H1 (cell line): ENCODE data around the gene TLE1. TPM values are rescaled to one million over a fixed set of nuclear protein-coding genes. Genes with fewer than 3 reads are reported as not detected.

Experiments used
- CTCF ChIA-PET: fragments of 300-600 bp; sonication (Branson Sonifier 250); formaldehyde crosslinking; loops from one replicate; lab custom pipeline; 2021; ENCODE audit not compliant: partially characterized antibody; lab: Charles Lee
- POLR2A ChIA-PET: fragments of 300-600 bp; sonication (Branson Sonifier 250); formaldehyde crosslinking; loops from one replicate; lab custom pipeline; 2021; ENCODE audit warnings: inconsistent platforms; ENCODE audit not compliant: partially characterized antibody; lab: Charles Lee
- DNase-seq, 2 experiments: peaks; one replicate each; pipeline versions ENCODE4 v3.0.0 to v3.0.0-alpha.2; 2010 to 2022; ENCODE audit warnings: low spot score in 2 of 2, low read depth in 1 of 2, mixed read lengths in 1 of 2
- FAIRE-seq: peaks from 2 replicates; lab custom pipeline; 2011; peaks lifted over from hg19 to GRCh38; lab: Jason Lieb, UNC
- H2AFZ ChIP-seq: 2 replicates; pipeline ENCODE4 v1.8.1; 2012; ENCODE audit warnings: low read length, inconsistent platforms
- H2AK5ac ChIP-seq: 2 replicates; pipeline ENCODE4 v1.6.1; 2013; ENCODE audit warnings: low read depth, low read length
- H2BK120ac ChIP-seq: replicated peaks from 2 replicates; pipeline ENCODE3; 2013; ENCODE audit warnings: low read depth, low read length, inconsistent platforms
- H2BK12ac ChIP-seq: 2 replicates; pipeline ENCODE4 v1.6.1; 2013; ENCODE audit warnings: low read depth, low read length
- H2BK15ac ChIP-seq: 2 replicates; pipeline ENCODE4 v1.6.1; 2013; ENCODE audit warnings: low read length
- H2BK20ac ChIP-seq: 2 replicates; pipeline ENCODE4 v1.6.1; 2013; ENCODE audit warnings: low read length
- H2BK5ac ChIP-seq: 2 replicates; pipeline ENCODE4 v1.6.1; 2013; ENCODE audit warnings: low read depth, low read length
- H3K14ac ChIP-seq: 2 replicates; pipeline ENCODE4 v1.6.1; 2013; ENCODE audit warnings: inconsistent platforms; ENCODE audit not compliant: insufficient read length
- H3K18ac ChIP-seq: 2 replicates; pipeline ENCODE4 v1.6.1; 2013; ENCODE audit warnings: low read length; ENCODE audit errors: extremely low read depth
- H3K23ac ChIP-seq: 2 replicates; pipeline ENCODE4 v1.6.1; 2013; ENCODE audit warnings: inconsistent platforms; ENCODE audit not compliant: insufficient read length
- H3K23me2 ChIP-seq: 2 replicates; pipeline ENCODE4 v1.6.1; 2013; ENCODE audit warnings: low read depth, low read length
- H3K27ac ChIP-seq: 2 replicates; pipeline ENCODE4 v1.6.1; 2011; ENCODE audit warnings: low read depth, low read length, inconsistent platforms
- H3K27me3 ChIP-seq, 4 experiments: replicated peaks in 1 of 4; 1 replicate in 1 of 4; 2 replicates in 3 of 4; pipeline versions ENCODE4 v1.6.1 to v1.8.1; 2011 to 2013; ENCODE audit warnings: low read length in 3 of 4, mild to moderate bottlenecking in 3 of 4, inconsistent platforms in 2 of 4, mixed read lengths in 2 of 4, moderate library complexity in 1 of 4; ENCODE audit not compliant: control insufficient read depth in 3 of 4, insufficient read depth in 3 of 4; ENCODE audit errors: extremely low read depth in 1 of 4
- H3K36me3 ChIP-seq, 4 experiments: 2 replicates each; pipeline versions ENCODE4 v1.6.1 to v1.8.1; 2011 to 2013; ENCODE audit warnings: mild to moderate bottlenecking in 4 of 4, low read length in 3 of 4, moderate library complexity in 2 of 4, control low read depth in 1 of 4, inconsistent platforms in 1 of 4; ENCODE audit not compliant: insufficient read depth in 4 of 4, control insufficient read depth in 2 of 4
- H3K4ac ChIP-seq: replicated peaks from 2 replicates; pipeline ENCODE3; 2013; ENCODE audit warnings: low read length, low read depth, mixed read lengths, inconsistent platforms; ENCODE audit not compliant: insufficient read length
- H3K4me1 ChIP-seq, 4 experiments: replicated peaks in 1 of 4; 1 replicate in 1 of 4; 2 replicates in 3 of 4; pipeline versions ENCODE4 v1.6.1 to v1.8.1; 2011 to 2013; ENCODE audit warnings: low read length in 3 of 4, inconsistent platforms in 2 of 4, mixed read lengths in 1 of 4; ENCODE audit not compliant: insufficient read depth in 4 of 4, control insufficient read depth in 3 of 4
- H3K4me2 ChIP-seq, 2 experiments: 2 replicates each; pipeline versions ENCODE4 v1.6.1 to v1.8.1; 2011 to 2013; ENCODE audit warnings: low read depth in 2 of 2, low read length in 2 of 2, control low read depth in 1 of 2, inconsistent platforms in 1 of 2, mild to moderate bottlenecking in 1 of 2; ENCODE audit not compliant: insufficient read depth in 1 of 2
- H3K4me3 ChIP-seq, 4 experiments: fragments of 200-600, 300-600 bp in 1 of 4; sonication (generic), shearing (Covaris generic), sonication (Bioruptor Twin) in 1 of 4; 2 replicates each; pipeline versions ENCODE4 v1.5.1 to v1.8.1; 2011 to 2016; ENCODE audit warnings: low read length in 4 of 4, low read depth in 3 of 4, control low read depth in 2 of 4, inconsistent platforms in 2 of 4, mild to moderate bottlenecking in 2 of 4, mixed read lengths in 1 of 4, moderate library complexity in 1 of 4; ENCODE audit not compliant: insufficient read depth in 2 of 4; ENCODE audit errors: extremely low read depth in 1 of 4
- H3K56ac ChIP-seq: replicated peaks from 2 replicates; pipeline ENCODE3; 2013; ENCODE audit warnings: low read depth, mild to moderate bottlenecking, mixed read lengths, low read length, inconsistent platforms; ENCODE audit not compliant: insufficient read length
- H3K79me1 ChIP-seq: 2 replicates; pipeline ENCODE4 v1.6.1; 2013; ENCODE audit warnings: low read depth, low read length, control low read depth
- H3K79me2 ChIP-seq, 2 experiments: 2 replicates each; pipeline versions ENCODE4 v1.6.1 to v1.8.1; 2012 to 2013; ENCODE audit warnings: low read length in 2 of 2, mild to moderate bottlenecking in 2 of 2, inconsistent platforms in 1 of 2; ENCODE audit not compliant: insufficient read depth in 2 of 2, control insufficient read depth in 1 of 2
- H3K9ac ChIP-seq, 4 experiments: replicated peaks in 1 of 4; 1 replicate in 1 of 4; 2 replicates in 3 of 4; pipeline versions ENCODE4 v1.6.1 to v1.8.1; 2011 to 2013; ENCODE audit warnings: low read depth in 3 of 4, low read length in 3 of 4, control low read depth in 2 of 4, mild to moderate bottlenecking in 2 of 4, moderate library complexity in 2 of 4, inconsistent platforms in 1 of 4; ENCODE audit errors: extremely low read depth in 1 of 4
- H3K9me3 ChIP-seq, 2 experiments: 2 replicates each; pipeline versions ENCODE4 v1.6.1 to v1.8.1; 2012 to 2013; ENCODE audit warnings: mild to moderate bottlenecking in 2 of 2, moderate library complexity in 2 of 2, control low read depth in 1 of 2, inconsistent platforms in 1 of 2, low read depth in 1 of 2, low read length in 1 of 2, mixed read lengths in 1 of 2; ENCODE audit not compliant: insufficient read depth in 2 of 2
- H4K20me1 ChIP-seq, 2 experiments: replicated peaks in 1 of 2; 2 replicates each; pipeline versions ENCODE3 to v1.8.1; 2011 to 2013; ENCODE audit warnings: inconsistent platforms in 2 of 2, low read length in 2 of 2, mild to moderate bottlenecking in 1 of 2; ENCODE audit not compliant: insufficient read depth in 2 of 2, control insufficient read depth in 1 of 2
- H4K5ac ChIP-seq: 2 replicates; pipeline ENCODE4 v1.6.1; 2013; ENCODE audit warnings: low read length, low read depth, mixed read lengths, inconsistent platforms; ENCODE audit not compliant: insufficient read length
- H4K8ac ChIP-seq: 2 replicates; pipeline ENCODE4 v1.8.0; 2013; ENCODE audit warnings: mild to moderate bottlenecking, moderate library complexity, low read length, inconsistent platforms; ENCODE audit not compliant: insufficient read depth; ENCODE audit errors: extremely low read depth
- H4K91ac ChIP-seq: replicated peaks from 2 replicates; pipeline ENCODE3; 2013; ENCODE audit warnings: low read length, mixed read lengths, inconsistent platforms; ENCODE audit not compliant: insufficient read length
- BACH1 ChIP-seq: IDR thresholded peaks from 2 replicates; pipeline ENCODE4 v1.6.1; 2012; ENCODE audit warnings: low read length, improper control_type of control experiment
- BRCA1 ChIP-seq: IDR thresholded peaks from 2 replicates; pipeline ENCODE4 v1.6.1; 2012; ENCODE audit warnings: low read depth, low read length, improper control_type of control experiment
- CEBPB ChIP-seq: IDR thresholded peaks from 2 replicates; pipeline ENCODE4 v1.6.1; 2012; ENCODE audit warnings: low read depth, low read length
- CTCF ChIP-seq, 3 experiments: IDR thresholded peaks; 1 replicate in 2 of 3; 2 replicates in 1 of 3; pipeline versions ENCODE4 v1.5.1 to v1.6.1; 2011; ENCODE audit warnings: low read length in 3 of 3, mild to moderate bottlenecking in 3 of 3, inconsistent platforms in 2 of 3, low read depth in 1 of 3, moderate library complexity in 1 of 3; ENCODE audit not compliant: insufficient read depth in 1 of 3; ENCODE audit errors: control extremely low read depth in 1 of 3
- GTF2F1 ChIP-seq: IDR thresholded peaks from 2 replicates; pipeline ENCODE4 v1.6.1; 2012; ENCODE audit warnings: low read depth, low read length, improper control_type of control experiment, borderline replicate concordance
- POLR2A ChIP-seq, 2 experiments: IDR thresholded peaks; 1 replicate in 1 of 2; 2 replicates in 1 of 2; pipeline ENCODE4 v1.6.1; 2011; ENCODE audit warnings: low read depth in 2 of 2, low read length in 2 of 2, mild to moderate bottlenecking in 2 of 2; ENCODE audit errors: control extremely low read depth in 1 of 2
- SP1 ChIP-seq: IDR thresholded peaks from 2 replicates; pipeline ENCODE4 v1.6.1; 2011; ENCODE audit warnings: low read depth, low read length
- SP4 ChIP-seq: IDR thresholded peaks from 2 replicates; pipeline ENCODE4 v1.6.1; 2012; ENCODE audit warnings: low read length, inconsistent platforms
- WGBS, 2 experiments: shearing (Covaris generic) in 1 of 2; methylation state at CpG; one replicate each; pipeline versions ENCODE4 v1.1.6 to v1.1.7; 2013 to 2015; ENCODE audit warnings: low lambda C conversion rate in 2 of 2, mixed read lengths in 2 of 2, inconsistent platforms in 1 of 2, low coverage in 1 of 2, missing lambda C conversion rate in 1 of 2; ENCODE audit not compliant: insufficient replicate concordance in 2 of 2, insufficient coverage in 1 of 2, insufficient read length in 1 of 2; ENCODE audit errors: extremely low coverage in 1 of 2, missing lambda C conversion rate in 1 of 2; 5-methylcytosine and 5-hydroxymethylcytosine counted together
- polyA plus RNA-seq, 7 experiments: library from polyadenylated mRNA; depleted of rRNA in 3 of 7; stranded (reverse) in 5 of 7; unstranded in 2 of 7; fragments of >200 nt in 5 of 7; fragments of 200-250 nt in 2 of 7; gene quantifications; 1 replicate in 5 of 7; 2 replicates in 1 of 7; 4 replicates in 1 of 7; pipeline versions ENCODE4 v1.2.1 to v1.2.3, GENCODE V29; 2011 to 2013; ENCODE audit warnings: missing spikeins in 2 of 7, mixed read lengths in 2 of 7
- total RNA-seq: library from RNA; stranded (reverse); fragmentation: NEBNext Ultra II Directional; extraction: Animal tissue kit (Norgen Biotek cat#: 25700); gene quantifications from 2 replicates; pipeline ENCODE4 v1.2.1, GENCODE V29; 2021

TLE1 gene
- total and polyA plus RNA-seq, 2 of the 8 experiments (the other 6 are each of a cell fraction or from before 2014, with no cell fraction given) = 81.8 to 91.6 TPM

GRCh38 chr9:81601639-81602623 lies 87.4 kb downstream of the TLE1 start:
- Histone ChIP-seq H3K56ac (no peak overlapping the region), H3K18ac (peak overlapping the region; percentile 34; the same call in 1 of the 2 replicates), H4K8ac (no peak overlapping the region), H3K9me3 (no peaks in the 10 kb centered on the region), H3K79me1 (no peaks in the 10 kb centered on the region; the same call in none of the 2 replicates), H4K5ac (no peak overlapping the region), H3K9ac (no peak overlapping the region), H2BK120ac (peak overlapping the region; percentile 33), H2AK5ac (no peak overlapping the region), H2BK12ac (0 out of 2 replicates have a peak overlapping the region, but pooled peaks have one; percentile 4), H2BK5ac (no peak overlapping the region), H3K23ac (no peak overlapping the region), H3K27me3 (peaks cover 0 to 1% (median 0%) of the 10 kb centered on the region in 4 experiments; a peak in 1 of 7 replicates), H3K4me3 (no peak overlapping the region), H4K91ac (no peak overlapping the region), H3K79me2 (peaks cover 0 to 18% of the 10 kb centered on the region in 2 experiments; a peak in 2 of 4 replicates), H3K4me1 (peaks cover 10 to 25% (median 19%) of the 10 kb centered on the region in 4 experiments), H2BK15ac (0 out of 2 replicates have a peak overlapping the region, but pooled peaks have one; percentile 67), H2BK20ac (peak overlapping the region; percentile 11; the same call in 1 of the 2 replicates), H3K23me2 (no peaks in the 10 kb centered on the region), H4K20me1 (peaks cover 5 to 10% of the 10 kb centered on the region in 2 experiments), H3K27ac (no peak overlapping the region), H3K14ac (no peak overlapping the region), H3K4ac (no peak overlapping the region), H3K4me2 (no peak overlapping the region; a peak in 1 of 4 replicates), H3K36me3 (peaks cover 2 to 36% (median 14%) of the 10 kb centered on the region in 4 experiments; a peak in 6 of 8 replicates), H2AFZ (no peak overlapping the region)
- WGBS, 2 experiments = 86% methylated on average over 15 of the region's 15 CpGs; no CpG with 5 or more reads in 1 of the 2 experiments
- DNase-seq = no peak
- ChIA-PET POLR2A (interaction anchor here (0.6 to 1.2 kb wide), 5 partner anchors 20 to 87 kb away, joined by 3 to 6 read pairs (median 4); partner anchors contain the start of gene TLE1), CTCF (interaction anchor here (0.6 to 1.8 kb wide), 3 partner anchors 56 to 79 kb away, joined by 3 to 5 read pairs (median 3); no protein-coding TSS in a partner anchor)
- FAIRE-seq = no peak
- no peak for TF ChIP-seq SP4
- TF ChIP-seq CEBPB = no peak
- no peak for TF ChIP-seq SP1
- TF ChIP-seq CTCF (IDR thresholded peaks at IDR 0.05; ENCODE audit: control extremely low read depth in 1 of 3, insufficient read depth in 1 of 3, low read depth in 1 of 3, low read length in 3 of 3) = no peak
- no peak for TF ChIP-seq BRCA1
- no peak for TF ChIP-seq POLR2A (IDR thresholded peaks at IDR 0.05; ENCODE audit: control extremely low read depth in 1 of 2, low read depth in 2 of 2, low read length in 2 of 2)
- no peak for TF ChIP-seq GTF2F1
- TF ChIP-seq BACH1 = no peak
